ENCODE measurements around the gene KIF13A.
"Not testable (repeated sequence)": the region's sequence is repeated elsewhere in the genome, so short reads cannot be mapped to it uniquely, and the experiment has no call there.

Gene KIF13A

GRCh38 chr6:17914651-17915050, 72.8 kb downstream of the KIF13A start:
- no peak overlapping the region for H3K4me3 ChIP-seq (ENCODE audit: control insufficient read depth, low read depth, low read length)
- DNase-seq (ENCODE audit: low read depth): no peak
- no peak for TF ChIP-seq CTCF (IDR thresholded peaks at IDR 0.05; ENCODE audit: control insufficient read depth, insufficient read depth, low read depth, low read length, missing control alignments)

DNA sequence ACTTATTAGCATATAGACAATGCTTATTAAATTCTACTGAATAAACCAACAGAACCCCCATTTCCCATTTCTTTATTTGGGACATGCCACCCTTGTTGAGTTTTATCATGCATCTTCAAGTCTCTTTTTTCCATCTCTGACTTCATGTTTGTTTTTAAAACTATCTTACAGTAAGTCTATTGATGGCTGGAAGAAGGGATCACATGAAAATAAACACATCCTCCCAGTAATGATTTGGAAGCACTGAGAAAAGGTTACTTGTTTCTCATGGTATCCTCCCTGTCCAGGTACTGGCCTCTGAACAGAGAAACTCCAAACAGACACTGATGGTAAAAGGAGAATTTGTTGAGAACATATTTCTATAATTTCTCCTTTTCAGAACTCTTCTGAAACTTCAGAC, 74.9 kb downstream of the KIF13A start:
- no peak overlapping the region for H3K4me3 ChIP-seq (ENCODE audit: control insufficient read depth, low read depth, low read length)
- TF ChIP-seq CTCF (IDR thresholded peaks at IDR 0.05; ENCODE audit: control insufficient read depth, insufficient read depth, low read depth, low read length, missing control alignments): no peak
- DNase-seq (ENCODE audit: low read depth): no peak

DNA sequence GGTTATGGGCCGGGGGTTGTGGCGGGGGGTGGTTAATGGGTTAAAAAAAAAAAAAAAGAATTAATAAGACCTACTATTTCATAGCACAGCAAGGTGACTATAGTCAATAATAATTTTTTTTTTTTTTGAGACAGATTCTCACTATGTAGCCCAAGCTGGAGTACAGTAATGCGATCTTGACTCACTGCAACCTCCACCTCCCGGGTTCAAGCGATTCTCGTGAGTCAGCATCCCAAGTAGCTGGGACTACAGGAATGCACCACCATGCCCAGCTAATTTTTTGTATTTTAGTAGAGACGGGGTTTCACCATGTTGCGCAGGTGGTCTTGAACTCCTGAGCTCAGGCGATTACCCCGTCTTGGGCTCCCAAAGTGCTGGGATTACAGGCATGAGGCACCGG, 75.8 kb downstream of the KIF13A start:
- not testable (repeated sequence) for H3K4me3 ChIP-seq (ENCODE audit: control insufficient read depth, low read depth, low read length); DNase-seq (ENCODE audit: low read depth)

- no peak for DNase-seq (ENCODE audit: low read depth)
- no peak for TF ChIP-seq CTCF (IDR thresholded peaks at IDR 0.05; ENCODE audit: control insufficient read depth, insufficient read depth, low read depth, low read length, missing control alignments)
- no peak overlapping the region for H3K4me3 ChIP-seq (ENCODE audit: control insufficient read depth, low read depth, low read length)
Measured at GRCh38 chr6:17910189-17910588, 77.2 kb downstream of the KIF13A start.

GRCh38 chr6:17908831-17909230, 78.6 kb downstream of the KIF13A start:
- no peak overlapping the region for H3K4me3 ChIP-seq (ENCODE audit: control insufficient read depth, low read depth, low read length)
- no peak for TF ChIP-seq CTCF (IDR thresholded peaks at IDR 0.05; ENCODE audit: control insufficient read depth, insufficient read depth, low read depth, low read length, missing control alignments)
- no peak for DNase-seq (ENCODE audit: low read depth)

- peak; percentile 98 for DNase-seq (ENCODE audit: low read depth)
- no peak overlapping the region for H3K4me3 ChIP-seq (ENCODE audit: control insufficient read depth, low read depth, low read length)
Measured at GRCh38 chr6:17907406-17908229, 79.8 kb downstream of the KIF13A start.

More at GRCh38 chr6:17907406-17908229, 79.8 kb downstream of the KIF13A start:
- TF ChIP-seq CTCF (IDR thresholded peaks at IDR 0.05; ENCODE audit: control insufficient read depth, insufficient read depth, low read depth, low read length, missing control alignments): peak; percentile 46

Measured in AG09309 (cell line).